Esophagus (tissue), 2 donors: ENCODE data around the gene FAM20B. TPM values are rescaled to one million over a fixed set of nuclear protein-coding genes. Genes with fewer than 3 reads are reported as not detected.

Experiments used
- H3K27ac ChIP-seq, 2 donors: one replicate each; pipeline ENCODE4 v1.5.1; 2013; ENCODE audit warnings: low read depth in 2 of 2, mild to moderate bottlenecking in 2 of 2, inconsistent platforms in 1 of 2, low read length in 1 of 2, moderate library complexity in 1 of 2
- H3K27me3 ChIP-seq, 2 donors: one replicate each; pipeline ENCODE4 v1.6.1; 2013; ENCODE audit warnings: low read length in 2 of 2, control low read depth in 1 of 2, mild to moderate bottlenecking in 1 of 2; ENCODE audit not compliant: insufficient read depth in 2 of 2, control insufficient read depth in 1 of 2
- H3K36me3 ChIP-seq, 2 donors: one replicate each; pipeline ENCODE4 v1.6.1; 2013; ENCODE audit warnings: low read length in 1 of 2; ENCODE audit not compliant: control insufficient read depth in 2 of 2, insufficient read depth in 2 of 2
- H3K4me1 ChIP-seq, 2 donors: one replicate each; pipeline ENCODE4 v1.6.1; 2013; ENCODE audit warnings: low read length in 1 of 2; ENCODE audit not compliant: control insufficient read depth in 2 of 2, insufficient read depth in 2 of 2
- H3K4me3 ChIP-seq, 2 donors: one replicate each; pipeline ENCODE4 v1.5.1; 2013; ENCODE audit warnings: low read length in 2 of 2, mild to moderate bottlenecking in 2 of 2, low read depth in 1 of 2, moderate library complexity in 1 of 2
- H3K9me3 ChIP-seq, 2 donors: one replicate each; pipeline ENCODE4 v1.6.1; 2013; ENCODE audit warnings: mild to moderate bottlenecking in 2 of 2, low read depth in 1 of 2, low read length in 1 of 2, moderate library complexity in 1 of 2; ENCODE audit not compliant: control insufficient read depth in 2 of 2, insufficient read depth in 1 of 2
- WGBS, 2 donors: extraction: QIAGEN DNeasy Blood & Tissue Kit; methylation state at CpG; one replicate each; pipeline ENCODE4 v1.1.7; 2013; 5-methylcytosine and 5-hydroxymethylcytosine counted together
- polyA plus RNA-seq, 2 donors: library from polyadenylated mRNA; stranded (reverse); fragments of 200-250 nt; gene quantifications; one replicate each; pipeline ENCODE4 v1.2.3, GENCODE V29; 2013
- donor health status: healthy with polysubstance abuse.
- donor health status: Bipolar disorder and iron deficiency.

The FAM20B gene
- polyA plus RNA-seq, 2 donors: 6.2 to 9.0 TPM

- Histone ChIP-seq H3K27ac (no peak overlapping the region), H3K4me1 (peaks cover 0 to 2% of the 10 kb centered on the region in 2 donors), H3K36me3 (peaks cover 17 to 21% of the 10 kb centered on the region in 2 donors), H3K27me3 (no peaks in the 10 kb centered on the region), H3K9me3 (no peaks in the 10 kb centered on the region), H3K4me3 (no peak overlapping the region)
- 78 to 84% methylated on average over 16 of the region's 16 CpGs for WGBS, 2 donors
Observed at GRCh38 chr1:179089827-179090482, 64.3 kb downstream of the FAM20B start.

- peaks cover 17 to 20% of the 10 kb centered on the region in 2 donors for H3K36me3 ChIP-seq
- no peaks in the 10 kb centered on the region for H3K9me3 ChIP-seq
- peaks cover 0 to 2% of the 10 kb centered on the region in 2 donors for H3K4me1 ChIP-seq
- no peaks in the 10 kb centered on the region for H3K27me3 ChIP-seq
- WGBS, 2 donors: 81 to 84% methylated on average over 8 of the region's 8 CpGs
- no peak overlapping the region for H3K4me3 ChIP-seq
- H3K27ac ChIP-seq: no peak overlapping the region
Observed at GRCh38 chr1:179090522-179090921, 64.8 kb downstream of the FAM20B start.

DNA sequence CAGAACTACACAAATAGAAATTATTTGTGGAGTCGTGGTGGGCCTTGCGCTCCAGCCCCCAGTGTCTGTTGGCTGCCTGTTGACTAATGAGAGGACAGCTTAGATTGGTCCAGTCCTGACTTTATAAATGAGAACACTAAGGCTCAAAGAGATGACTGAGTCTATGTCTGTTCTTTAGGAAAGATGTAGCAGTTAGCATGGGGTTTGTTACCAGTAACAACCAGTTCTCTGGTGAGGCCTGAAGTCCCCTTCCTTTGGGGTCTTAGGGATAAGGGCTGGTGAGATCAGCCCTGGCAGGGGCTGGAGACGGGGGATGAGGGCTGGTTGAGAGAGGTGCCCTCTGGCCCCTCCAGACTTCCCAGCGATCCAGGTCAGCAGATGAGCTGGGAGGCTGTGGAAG lies 65.2 kb downstream of the FAM20B start:
- 83 to 91% methylated on average over 4 of the region's 4 CpGs for WGBS, 2 donors
- Histone ChIP-seq H3K4me1 (peaks cover 0 to 2% of the 10 kb centered on the region in 2 donors), H3K9me3 (no peaks in the 10 kb centered on the region), H3K36me3 (peaks cover 16 to 17% of the 10 kb centered on the region in 2 donors), H3K4me3 (no peak overlapping the region), H3K27ac (no peak overlapping the region), H3K27me3 (no peaks in the 10 kb centered on the region)

GRCh38 chr1:179091691-179092165 lies 66.0 kb downstream of the FAM20B start:
- H3K4me1 ChIP-seq: peaks cover 0 to 2% of the 10 kb centered on the region in 2 donors
- no peaks in the 10 kb centered on the region for H3K27me3 ChIP-seq
- no peaks in the 10 kb centered on the region for H3K9me3 ChIP-seq
- H3K36me3 ChIP-seq: peaks cover 17% of the 10 kb centered on the region in 2 donors
- H3K4me3 ChIP-seq: no peak overlapping the region
- no peak overlapping the region for H3K27ac ChIP-seq
- WGBS, 2 donors: 31 to 39% methylated on average over 5 of the region's 5 CpGs

- Histone ChIP-seq H3K9me3 (peaks cover 0 to 3% of the 10 kb centered on the region in 2 donors), H3K27ac (no peak overlapping the region), H3K4me1 (no peaks in the 10 kb centered on the region), H3K4me3 (no peak overlapping the region), H3K27me3 (no peaks in the 10 kb centered on the region), H3K36me3 (peaks cover 13 to 22% of the 10 kb centered on the region in 2 donors)
- 86 to 88% methylated on average over 9 of the region's 9 CpGs for WGBS, 2 donors
Observed at GRCh38 chr1:179092896-179093461, 67.3 kb downstream of the FAM20B start.

DNA sequence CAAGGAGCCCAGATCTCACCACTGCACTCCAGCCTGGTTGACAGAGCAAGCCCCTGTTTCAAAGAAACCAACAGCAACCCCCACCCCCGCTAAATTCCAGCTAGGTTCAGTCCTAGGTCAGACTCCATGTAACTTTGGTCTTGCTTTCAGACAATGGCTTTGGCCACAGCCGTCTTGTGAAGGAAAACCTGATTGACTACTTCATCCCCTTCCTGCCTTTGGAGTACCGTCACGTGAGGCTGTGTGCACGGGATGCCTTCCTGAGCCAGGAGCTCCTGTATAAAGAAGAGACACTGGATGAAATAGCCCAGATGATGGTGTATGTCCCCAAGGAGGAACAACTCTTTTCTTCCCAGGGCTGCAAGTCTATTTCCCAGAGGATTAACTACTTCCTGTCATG lies 69.1 kb downstream of the FAM20B start:
- Histone ChIP-seq H3K36me3 (peaks cover 10 to 22% of the 10 kb centered on the region in 2 donors), H3K27ac (no peak overlapping the region)
- 59 to 74% methylated on average over 5 of the region's 5 CpGs for WGBS, 2 donors

DNA sequence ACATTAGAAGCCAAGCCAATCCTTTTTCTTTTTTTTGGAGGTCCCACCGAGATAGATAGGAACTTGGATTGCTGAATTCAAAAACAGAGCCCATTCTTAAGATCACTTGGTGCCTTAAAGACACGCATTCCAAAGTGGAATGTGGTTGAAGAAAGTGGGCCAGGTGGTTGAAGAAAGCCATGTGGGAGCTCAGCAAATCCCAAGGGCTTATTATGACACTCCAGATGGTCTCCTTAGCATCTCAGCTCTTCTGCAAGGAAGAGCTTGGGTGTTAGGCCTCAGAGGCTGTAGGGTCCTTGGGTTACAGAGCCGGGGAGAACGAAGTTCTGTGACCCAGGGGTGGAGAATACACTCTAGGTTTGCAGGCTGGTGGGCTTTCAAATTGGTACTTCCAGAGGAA lies 69.7 kb downstream of the FAM20B start:
- Histone ChIP-seq H3K9me3 (peaks cover 0 to 3% of the 10 kb centered on the region in 2 donors), H3K36me3 (peaks cover 10 to 22% of the 10 kb centered on the region in 2 donors), H3K27me3 (no peaks in the 10 kb centered on the region), H3K4me1 (no peaks in the 10 kb centered on the region), H3K4me3 (no peak overlapping the region), H3K27ac (no peak overlapping the region)
- 85 to 88% methylated on average over 4 of the region's 4 CpGs for WGBS, 2 donors

More for the DNA sequence above, 69.1 kb downstream of the FAM20B start:
- no peaks in the 10 kb centered on the region for H3K4me1 ChIP-seq
- H3K9me3 ChIP-seq: peaks cover 0 to 3% of the 10 kb centered on the region in 2 donors
- no peak overlapping the region for H3K4me3 ChIP-seq
- no peaks in the 10 kb centered on the region for H3K27me3 ChIP-seq

DNA sequence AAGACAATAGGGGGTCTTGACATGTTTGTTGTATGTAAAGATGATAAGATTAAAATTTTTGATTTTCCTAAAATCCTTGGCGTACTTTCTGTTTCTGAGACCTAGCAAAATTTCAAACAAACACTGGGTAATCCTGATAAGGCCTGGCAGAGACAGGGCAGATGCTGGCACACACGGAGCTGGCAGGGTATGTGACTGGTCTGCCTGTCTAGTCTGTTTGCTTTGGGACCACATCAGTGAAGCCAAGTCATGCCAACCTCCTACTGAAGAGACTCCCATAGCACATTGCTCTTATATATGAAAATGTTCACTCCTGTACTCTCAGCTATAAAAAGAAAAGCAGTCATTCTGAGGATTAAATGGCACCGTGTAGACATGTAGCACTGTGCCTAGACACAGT lies 70.2 kb downstream of the FAM20B start:
- Histone ChIP-seq H3K4me3 (no peak overlapping the region), H3K36me3 (peaks cover 10 to 19% of the 10 kb centered on the region in 2 donors), H3K9me3 (peaks cover 0 to 3% of the 10 kb centered on the region in 2 donors), H3K27ac (no peak overlapping the region), H3K27me3 (no peaks in the 10 kb centered on the region), H3K4me1 (no peaks in the 10 kb centered on the region)
- 79 to 85% methylated on average over 3 of the region's 3 CpGs for WGBS, 2 donors

DNA sequence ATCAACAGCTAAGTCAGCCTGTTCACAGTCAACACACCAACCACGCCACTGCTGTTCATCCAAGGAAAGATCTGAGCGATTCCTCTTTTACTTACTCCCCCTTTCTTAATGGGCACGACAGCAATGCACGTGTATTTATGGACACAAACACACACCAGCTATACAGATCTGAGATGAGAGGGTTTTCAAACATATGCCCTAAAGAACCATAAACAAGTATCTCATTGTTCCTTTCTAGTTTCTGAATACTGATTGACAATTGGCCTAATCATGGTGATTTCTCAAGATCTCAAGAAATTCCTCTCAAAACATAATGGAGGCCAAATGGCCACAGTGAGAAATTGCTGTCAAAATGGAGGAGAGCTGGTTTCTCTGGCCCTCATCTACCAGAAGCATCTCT lies 74.2 kb downstream of the FAM20B start:
- WGBS, 2 donors: 87 to 97% methylated on average over 4 of the region's 4 CpGs
- H3K27me3 ChIP-seq: no peaks in the 10 kb centered on the region
- H3K4me3 ChIP-seq: no peak overlapping the region
- no peak overlapping the region for H3K27ac ChIP-seq
- peaks cover 0 to 7% of the 10 kb centered on the region in 2 donors for H3K36me3 ChIP-seq
- no peaks in the 10 kb centered on the region for H3K4me1 ChIP-seq
- peaks cover 0 to 3% of the 10 kb centered on the region in 2 donors for H3K9me3 ChIP-seq
